Progenitor cell of endocrine pancreas (in vitro differentiated cells): ENCODE data around the gene KRT20. TPM values are rescaled to one million over a fixed set of nuclear protein-coding genes. Genes with fewer than 3 reads are reported as not detected.
A peak's percentile ranks its signal among the peaks of the same experiment; 100 is the strongest.

Experiments used
- DNase-seq: peaks from one replicate; pipeline ENCODE4 v3.0.0; 2021; ENCODE audit warnings: low spot score; ENCODE audit not compliant: unreplicated experiment
- H3K27ac Mint-ChIP-seq: 2 replicates; pipeline ENCODE4 v1.8.0; 2021; ENCODE audit warnings: mild to moderate bottlenecking, moderate library complexity, mixed read lengths
- H3K27me3 Mint-ChIP-seq: 2 replicates; pipeline ENCODE4 v1.8.0; 2021; ENCODE audit warnings: mixed read lengths
- H3K36me3 Mint-ChIP-seq: 2 replicates; pipeline ENCODE4 v1.8.0; 2022; ENCODE audit warnings: mixed read lengths; ENCODE audit not compliant: insufficient read depth
- H3K4me1 Mint-ChIP-seq: 2 replicates; pipeline ENCODE4 v1.8.0; 2021; ENCODE audit warnings: low read depth, mixed read lengths
- H3K4me3 Mint-ChIP-seq: 2 replicates; pipeline ENCODE4 v1.8.0; 2021; ENCODE audit warnings: low read depth, mild to moderate bottlenecking, moderate library complexity, mixed read lengths
- H3K9me3 Mint-ChIP-seq: 2 replicates; pipeline ENCODE4 v1.8.0; 2021; ENCODE audit warnings: low read depth, mixed read lengths
- total RNA-seq: library from RNA; stranded (reverse); gene quantifications from 2 replicates; pipeline ENCODE4 v1.2.1, GENCODE V29; 2021
- TF ChIP-seq, protein P1 (sequence below): fragments of 200-600 bp; sonication (generic); IDR thresholded peaks from one replicate; pipeline ENCODE4 v1.5.0; 2021; ENCODE audit warnings: antibody characterized with exemption, mild to moderate bottlenecking; ENCODE audit not compliant: unreplicated experiment

Gene KRT20
- total RNA-seq, 1 donor from 2014 or later = not detected

GRCh38 chr17:40871316-40871715, 13.7 kb downstream of the KRT20 start:
- Mint-ChIP-seq H3K27ac (no peak overlapping the region), H3K27me3 (peaks cover 4% of the 10 kb centered on the region), H3K9me3 (no peaks in the 10 kb centered on the region), H3K4me3 (no peak overlapping the region), H3K4me1 (no peaks in the 10 kb centered on the region), H3K36me3 (no peaks in the 10 kb centered on the region)
- TF ChIP-seq, protein P1, sequence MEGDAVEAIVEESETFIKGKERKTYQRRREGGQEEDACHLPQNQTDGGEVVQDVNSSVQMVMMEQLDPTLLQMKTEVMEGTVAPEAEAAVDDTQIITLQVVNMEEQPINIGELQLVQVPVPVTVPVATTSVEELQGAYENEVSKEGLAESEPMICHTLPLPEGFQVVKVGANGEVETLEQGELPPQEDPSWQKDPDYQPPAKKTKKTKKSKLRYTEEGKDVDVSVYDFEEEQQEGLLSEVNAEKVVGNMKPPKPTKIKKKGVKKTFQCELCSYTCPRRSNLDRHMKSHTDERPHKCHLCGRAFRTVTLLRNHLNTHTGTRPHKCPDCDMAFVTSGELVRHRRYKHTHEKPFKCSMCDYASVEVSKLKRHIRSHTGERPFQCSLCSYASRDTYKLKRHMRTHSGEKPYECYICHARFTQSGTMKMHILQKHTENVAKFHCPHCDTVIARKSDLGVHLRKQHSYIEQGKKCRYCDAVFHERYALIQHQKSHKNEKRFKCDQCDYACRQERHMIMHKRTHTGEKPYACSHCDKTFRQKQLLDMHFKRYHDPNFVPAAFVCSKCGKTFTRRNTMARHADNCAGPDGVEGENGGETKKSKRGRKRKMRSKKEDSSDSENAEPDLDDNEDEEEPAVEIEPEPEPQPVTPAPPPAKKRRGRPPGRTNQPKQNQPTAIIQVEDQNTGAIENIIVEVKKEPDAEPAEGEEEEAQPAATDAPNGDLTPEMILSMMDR = no peak
- DNase-seq = no peak

DNA sequence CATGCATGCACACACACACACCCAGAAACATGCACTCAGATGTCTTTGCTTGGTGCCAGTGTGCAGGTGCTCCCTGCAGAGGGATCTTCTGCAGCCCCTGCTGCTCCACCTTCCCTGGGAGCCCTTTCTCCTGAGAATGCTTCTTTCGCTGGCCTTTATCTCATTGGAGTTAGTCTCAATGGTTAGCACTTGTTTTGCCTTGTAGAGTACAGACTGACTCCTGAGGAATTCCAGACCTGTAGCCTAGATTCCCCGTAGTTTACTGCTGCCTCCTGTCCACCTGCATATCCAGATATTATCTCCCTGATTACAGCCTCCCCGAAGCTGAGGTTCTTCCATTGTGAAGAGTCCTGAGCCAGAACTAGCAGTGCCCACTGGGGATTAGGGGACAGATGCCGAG, 14.9 kb downstream of the KRT20 start:
- no peaks in the 10 kb centered on the region for H3K4me1 Mint-ChIP-seq
- peaks cover 4% of the 10 kb centered on the region for H3K27me3 Mint-ChIP-seq
- TF ChIP-seq, protein P1 = no peak
- no peak overlapping the region for H3K4me3 Mint-ChIP-seq
- no peak overlapping the region for H3K27ac Mint-ChIP-seq
- no peaks in the 10 kb centered on the region for H3K9me3 Mint-ChIP-seq
- H3K36me3 Mint-ChIP-seq = no peaks in the 10 kb centered on the region
- DNase-seq = no peak

GRCh38 chr17:40866838-40867237, 18.2 kb downstream of the KRT20 start, which contains the start of gene KRT12:
Gene KRT12, minus strand, starts transcription at chr17:40867223. Its CDS starts 37 bp downstream, at chr17:40867186.
- no peaks in the 10 kb centered on the region for H3K36me3 Mint-ChIP-seq
- no peak within 1 kb of the TSS for H3K4me3 Mint-ChIP-seq
- no peaks in the 10 kb centered on the region for H3K4me1 Mint-ChIP-seq
- no peak for DNase-seq
- TF ChIP-seq, protein P1 = no peak
- peaks cover 6% of the 10 kb centered on the region for H3K27me3 Mint-ChIP-seq
- H3K27ac Mint-ChIP-seq = no peak within 1 kb of the TSS
- H3K9me3 Mint-ChIP-seq = no peaks in the 10 kb centered on the region

DNA sequence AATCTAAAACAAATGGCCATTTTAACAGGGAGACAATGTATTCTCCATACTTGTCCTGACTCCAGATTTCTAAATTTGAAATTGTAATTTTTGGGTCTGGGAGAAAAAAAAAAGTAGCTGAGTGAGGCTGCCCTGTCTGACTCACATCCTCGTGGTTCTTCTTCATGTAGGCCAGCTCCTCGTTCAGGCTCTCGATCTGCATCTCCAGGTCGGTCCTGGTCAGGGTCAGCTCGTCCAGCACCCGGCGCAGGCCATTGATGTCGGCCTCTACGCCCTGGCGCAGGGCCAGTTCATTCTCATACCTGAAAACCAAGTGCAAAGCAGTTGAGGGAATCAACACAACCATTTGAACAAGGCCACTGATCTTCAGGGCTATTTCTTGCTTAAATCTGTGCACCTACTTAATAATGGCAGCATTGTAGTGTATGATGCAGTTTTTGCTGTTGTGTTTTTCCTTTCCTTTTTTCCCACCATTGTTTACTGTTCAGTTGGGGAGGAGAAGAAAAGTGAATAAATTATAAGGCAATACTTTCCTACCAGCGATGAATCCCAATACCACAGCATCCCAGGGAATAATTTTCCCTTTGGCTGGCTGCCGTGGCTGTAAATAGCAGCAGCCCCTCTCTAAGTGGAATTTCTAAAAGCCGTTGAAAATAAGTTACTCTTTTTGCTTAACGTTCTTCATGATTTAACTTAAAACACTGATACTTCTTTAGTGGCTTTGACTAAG, 20.2 kb downstream of the KRT20 start:
- no peaks in the 10 kb centered on the region for H3K9me3 Mint-ChIP-seq

DNA sequence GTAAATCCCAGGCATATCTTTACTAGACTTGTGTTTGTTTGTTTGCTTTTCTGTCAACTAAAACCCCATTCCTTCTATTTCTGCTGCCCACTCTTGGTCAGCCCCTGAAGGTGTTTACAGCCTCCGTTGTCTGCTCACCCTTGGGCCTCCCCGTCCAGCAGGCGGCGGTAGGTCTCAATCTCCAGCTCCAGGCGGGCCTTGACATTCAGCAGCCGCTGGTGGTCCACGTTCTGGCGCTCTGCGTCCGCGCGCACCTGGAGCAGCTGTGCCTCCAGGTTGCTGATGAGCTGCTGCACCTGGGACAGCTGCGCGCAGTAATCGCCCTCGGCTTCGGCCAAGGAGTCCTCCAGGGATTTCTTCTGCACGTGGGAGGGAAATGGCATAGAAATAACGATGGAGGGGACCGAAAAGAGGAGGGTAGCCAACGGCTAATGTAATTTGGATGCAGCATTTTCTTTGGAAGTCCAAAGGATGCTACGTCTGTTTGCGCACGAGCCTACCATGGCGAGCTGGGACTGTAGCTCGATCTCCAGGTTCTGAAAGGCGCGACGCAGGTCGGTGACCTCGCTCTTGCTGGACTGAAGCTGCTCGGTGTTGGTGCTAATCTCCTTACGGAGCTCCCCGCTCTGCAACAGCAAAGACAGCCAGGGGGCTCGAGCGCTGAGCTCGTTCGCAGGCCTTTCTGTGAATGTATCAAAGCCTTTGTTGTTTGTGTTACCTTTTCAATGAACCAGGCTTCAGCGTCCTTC, 21.9 kb downstream of the KRT20 start:
- peak; percentile 54 for DNase-seq
- no peak overlapping the region for H3K4me3 Mint-ChIP-seq

More for the DNA sequence above, 20.2 kb downstream of the KRT20 start:
- DNase-seq = no peak
- Mint-ChIP-seq H3K4me3 (no peak overlapping the region), H3K27ac (no peak overlapping the region), H3K36me3 (no peaks in the 10 kb centered on the region), H3K4me1 (no peaks in the 10 kb centered on the region), H3K27me3 (peaks cover 6% of the 10 kb centered on the region)
- TF ChIP-seq, protein P1 = no peak

More for the DNA sequence above, 21.9 kb downstream of the KRT20 start:
- no peaks in the 10 kb centered on the region for H3K36me3 Mint-ChIP-seq
- no peak overlapping the region for H3K27ac Mint-ChIP-seq
- TF ChIP-seq, protein P1 = peak; percentile 59
- H3K9me3 Mint-ChIP-seq = no peaks in the 10 kb centered on the region
- H3K27me3 Mint-ChIP-seq = peaks cover 6% of the 10 kb centered on the region
- H3K4me1 Mint-ChIP-seq = no peaks in the 10 kb centered on the region
